ENCODE data around the gene GRWD1.

DNA sequence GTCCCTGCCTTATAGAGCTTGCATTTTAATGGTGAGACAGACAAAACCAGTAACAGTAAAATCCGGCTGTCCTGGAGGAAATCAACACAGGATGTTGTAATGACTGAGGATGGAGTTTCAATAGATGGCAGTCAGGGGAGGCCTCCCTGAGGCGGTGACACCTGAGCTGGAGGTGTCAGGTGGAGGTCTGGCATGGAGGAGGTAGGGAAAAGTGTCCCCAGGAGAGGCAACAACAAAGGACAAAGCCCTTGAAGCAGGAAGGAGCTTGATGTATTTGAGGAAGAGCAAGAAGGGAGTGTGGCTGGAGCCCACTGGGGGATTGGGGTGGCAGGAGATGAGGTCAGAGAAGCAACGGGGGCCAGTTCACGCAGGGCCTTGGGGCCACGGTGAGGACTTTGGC, 44.5 kb upstream of the GRWD1 start:
- no peak for TF ChIP-seq CTCF (IDR thresholded peaks at IDR 0.05)
- no peak for TF ChIP-seq POLR2A (IDR thresholded peaks at IDR 0.05)
- no peak for TF ChIP-seq POLR2AphosphoS5 (IDR thresholded peaks at IDR 0.05)
